ENCODE measurements around the gene CD164.
"Not testable (repeated sequence)": the region's sequence is repeated elsewhere in the genome, so short reads cannot be mapped to it uniquely, and the experiment has no call there.

CD164 gene

DNA sequence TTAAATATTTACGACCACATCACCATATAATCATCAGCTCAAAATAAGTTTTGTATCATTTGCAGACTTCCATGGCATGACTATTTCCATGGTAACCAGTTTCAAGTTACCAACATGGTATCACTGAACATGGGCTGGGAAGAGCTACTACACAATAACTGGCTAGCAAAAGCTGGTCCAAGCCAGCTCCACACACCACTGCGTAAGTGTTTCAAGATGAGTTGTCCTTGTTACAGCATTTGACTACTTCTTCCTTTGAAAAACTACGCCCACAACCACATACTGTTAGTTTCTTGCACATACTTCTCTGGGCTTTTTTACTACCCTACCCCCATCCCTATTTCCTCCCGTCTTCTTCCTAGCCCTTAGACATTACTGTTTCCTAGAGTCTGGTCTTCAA is 8.5 kb downstream of the CD164 start:
- no peak for DNase-seq

DNA sequence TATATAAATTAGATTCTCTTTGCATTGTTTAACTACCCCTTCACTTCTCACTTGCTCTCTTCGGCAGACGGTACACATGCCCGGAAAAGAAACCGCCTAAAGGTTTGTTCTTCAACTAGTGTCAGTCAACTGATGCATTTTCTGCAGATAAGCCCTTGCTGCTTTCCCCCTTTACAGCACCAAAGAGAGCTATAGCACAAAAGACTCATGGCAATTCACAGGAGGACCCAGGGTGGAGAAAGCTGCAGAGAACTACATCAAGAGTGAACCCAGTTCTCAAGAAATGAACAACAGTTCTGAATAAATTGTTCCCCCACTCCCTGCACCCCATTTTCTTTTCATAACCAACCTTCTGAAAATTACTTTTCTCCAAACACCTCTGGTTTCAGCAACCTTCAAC is 8.9 kb downstream of the CD164 start:
- no peak for DNase-seq

DNA sequence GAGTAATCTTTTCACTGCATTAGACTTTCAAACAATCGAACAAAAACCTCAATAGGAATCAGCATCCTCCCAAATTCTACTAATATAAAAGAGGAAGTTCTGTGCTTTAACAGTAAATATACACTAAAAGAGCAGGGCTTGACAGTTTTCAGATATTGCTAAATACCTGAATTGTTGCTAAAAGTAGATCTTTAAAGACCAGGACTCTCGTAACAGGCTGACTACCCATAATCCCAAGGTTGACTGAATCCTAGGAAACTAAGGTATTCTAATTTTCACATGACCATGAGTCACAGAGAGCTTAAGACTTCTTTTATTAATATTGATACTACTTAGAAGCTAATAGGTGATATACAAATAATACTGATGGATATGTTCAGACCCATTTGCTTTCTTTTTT is 10.1 kb downstream of the CD164 start:
- DNase-seq: no peak

DNA sequence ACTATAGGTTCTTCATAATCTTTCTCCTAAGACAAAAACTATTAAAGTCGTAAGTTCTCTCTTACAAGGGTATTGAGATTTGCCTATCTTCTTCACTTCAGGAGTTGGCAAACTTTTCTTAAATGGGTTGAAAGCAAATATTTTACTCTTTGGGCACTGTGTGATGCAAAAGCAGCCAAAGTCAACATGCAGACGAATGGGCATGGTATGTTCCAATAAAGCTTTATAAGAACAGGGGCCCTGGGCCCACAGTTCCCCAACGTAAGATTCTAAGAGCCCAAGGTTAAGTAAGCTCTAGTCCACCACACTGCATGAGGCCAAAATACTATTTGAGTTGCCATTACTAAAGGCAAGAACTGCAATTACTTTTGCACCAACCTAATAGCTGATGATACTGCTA is 11.5 kb downstream of the CD164 start:
- DNase-seq: no peak

DNA sequence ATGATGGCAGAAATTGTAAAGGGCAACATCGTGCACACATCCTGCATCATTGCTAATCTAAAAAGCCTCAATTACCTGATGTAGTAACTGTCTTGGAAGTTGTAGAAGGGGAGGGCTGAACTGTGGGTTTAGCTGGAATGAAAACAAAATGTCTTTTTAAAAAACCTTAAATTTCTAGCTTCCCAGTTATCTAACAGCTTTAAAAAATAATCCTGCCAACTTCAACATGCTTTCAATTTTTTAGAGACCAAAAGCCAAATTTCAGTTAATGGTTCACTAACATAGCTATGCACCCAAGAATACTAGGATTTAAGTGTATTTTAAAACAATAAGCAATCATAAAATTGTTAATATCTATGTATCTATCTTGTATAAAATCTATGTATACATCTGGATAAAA is 11.9 kb downstream of the CD164 start:
- DNase-seq: no peak

DNA sequence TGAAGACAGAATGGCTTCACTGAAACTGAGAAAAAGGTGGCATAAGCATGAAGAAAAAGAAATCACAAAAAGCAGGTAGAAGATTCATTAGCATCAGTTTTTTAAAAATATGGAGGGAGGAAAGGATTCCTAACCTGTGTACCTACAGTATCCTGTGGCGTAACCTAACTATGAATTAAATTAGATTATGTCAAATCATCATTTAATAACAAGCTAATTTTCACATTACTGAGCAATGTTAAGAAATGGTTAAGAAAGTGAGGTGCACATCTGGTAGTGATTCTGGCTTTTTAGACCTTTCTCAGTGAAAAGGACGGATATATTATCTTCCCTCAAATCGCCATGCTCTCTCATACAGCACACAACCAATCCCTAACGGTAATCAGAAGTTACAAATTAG is 12.5 kb downstream of the CD164 start:
- DNase-seq: no peak

DNA sequence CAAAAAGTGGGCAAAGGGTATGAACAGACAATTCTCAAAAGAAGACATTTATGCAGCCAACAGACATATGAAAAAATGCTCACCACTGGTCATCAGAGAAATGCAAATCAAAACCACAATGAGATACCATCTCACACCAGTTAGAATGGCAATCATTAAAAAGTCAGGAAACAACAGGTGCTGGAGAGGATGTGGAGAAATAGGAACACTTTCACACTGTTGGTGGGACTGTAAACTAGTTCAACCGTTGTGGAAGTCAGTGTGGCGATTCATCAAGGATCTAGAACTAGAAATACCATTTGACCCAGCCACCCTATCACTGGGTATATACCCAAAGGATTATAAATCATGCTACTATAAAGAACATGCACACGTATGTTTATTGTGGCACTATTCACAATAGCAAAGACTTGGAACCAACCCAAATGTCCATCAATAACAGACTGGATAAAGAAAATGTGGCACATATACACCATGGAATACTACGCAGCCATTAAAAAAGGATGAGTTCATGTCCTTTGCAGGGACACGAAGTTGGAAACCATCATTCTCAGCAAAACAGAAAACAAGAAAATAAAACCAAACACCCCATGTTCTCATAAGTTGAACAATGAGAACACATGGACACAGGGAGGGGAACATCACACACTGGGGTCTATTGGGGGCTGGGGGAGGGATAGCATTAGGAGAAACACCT is 17.7 kb downstream of the CD164 start:
- DNase-seq: not testable (repeated sequence)

DNA sequence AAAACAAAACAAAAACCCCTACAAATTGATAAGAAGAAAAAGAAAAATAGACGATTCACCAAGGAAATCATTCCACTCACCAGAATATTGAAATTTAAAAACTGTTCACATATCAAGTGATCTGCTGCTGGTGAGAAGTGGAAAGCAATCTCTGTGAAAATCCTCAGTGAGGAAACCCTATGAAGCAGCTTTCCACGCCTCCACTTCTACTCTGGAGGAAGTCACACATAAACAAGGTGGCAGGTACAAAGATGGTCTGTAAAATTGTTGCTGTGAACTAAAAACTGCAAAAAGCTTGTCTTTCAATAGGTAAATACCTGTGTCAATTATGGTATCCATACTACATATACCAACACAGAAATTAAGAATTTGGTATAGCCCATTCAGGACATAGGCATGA is 18.5 kb downstream of the CD164 start:
- DNase-seq: no peak

DNA sequence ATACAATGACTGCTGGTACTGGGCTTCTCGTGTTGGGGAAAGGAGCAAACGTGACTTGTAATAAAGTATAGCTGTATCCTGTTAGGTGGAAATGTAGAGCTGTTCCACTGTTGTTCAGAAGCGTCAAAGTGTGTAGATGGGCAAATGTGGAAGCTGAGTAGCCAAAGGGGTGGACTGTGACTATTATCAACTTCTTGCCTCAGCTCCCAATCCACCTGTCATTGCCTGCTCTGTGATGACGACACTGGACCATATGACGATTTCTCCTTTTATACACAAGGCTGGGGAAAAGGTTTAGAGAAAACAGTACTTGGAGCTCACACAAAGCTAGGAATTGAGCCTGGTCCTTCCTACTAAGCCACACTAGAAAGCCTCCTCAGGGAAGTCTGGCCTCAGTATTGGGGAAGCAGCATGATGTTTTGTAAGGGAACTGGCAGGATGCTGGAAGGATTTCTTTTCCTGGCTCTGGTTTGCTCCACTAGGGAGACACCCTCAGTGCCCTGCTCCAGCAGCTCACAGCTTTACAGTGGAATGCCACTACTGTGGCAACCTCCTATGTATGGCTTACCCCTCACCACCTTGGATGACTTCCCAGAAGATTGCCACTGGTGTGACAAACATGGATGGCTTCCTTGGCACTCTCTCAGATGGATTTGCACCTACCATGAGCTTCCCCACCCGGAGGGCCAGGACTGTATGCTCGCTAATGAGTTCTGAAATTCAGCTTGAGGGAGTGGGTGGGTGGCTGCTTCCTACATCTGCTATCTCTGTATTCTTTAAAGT is 20.0 kb downstream of the CD164 start:
- DNase-seq: no peak

DNA sequence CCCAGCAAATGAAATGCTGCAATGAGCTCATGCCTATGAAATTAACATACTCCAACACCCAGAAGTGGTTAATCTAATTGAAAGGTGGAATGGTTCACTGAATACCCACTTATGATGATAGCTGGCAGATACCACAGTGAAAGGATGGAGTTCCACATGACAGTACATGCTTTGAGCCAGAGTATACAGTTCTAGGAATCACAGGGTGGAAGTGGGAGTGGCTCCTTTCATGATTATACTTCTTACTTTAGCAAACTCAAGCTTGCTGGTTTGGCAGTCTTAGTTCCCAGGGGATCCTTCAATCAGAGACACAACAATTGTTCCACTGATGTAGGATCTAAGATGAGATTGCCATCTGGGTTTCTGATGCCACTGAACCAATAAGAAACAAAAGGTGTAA is 21.5 kb downstream of the CD164 start:
- no peak for DNase-seq

DNA sequence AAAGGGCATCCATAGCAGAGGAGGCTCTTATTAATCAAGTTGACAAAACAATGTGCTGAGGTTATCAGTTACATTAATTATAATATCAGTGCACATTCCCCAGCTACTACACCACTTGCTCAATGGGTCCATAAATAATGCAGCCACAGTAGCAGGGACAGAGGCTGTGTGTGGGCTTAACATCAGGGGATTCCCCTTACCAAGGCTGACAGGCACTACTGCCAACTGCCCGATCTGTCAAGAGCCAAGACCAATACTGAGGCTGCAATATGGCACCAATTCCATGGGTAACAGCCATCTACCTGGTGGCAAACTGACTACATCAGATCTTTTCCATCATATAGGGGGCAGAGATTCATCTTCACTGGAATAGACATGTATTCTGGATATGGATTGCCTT is 22.0 kb downstream of the CD164 start:
- no peak for DNase-seq

DNA sequence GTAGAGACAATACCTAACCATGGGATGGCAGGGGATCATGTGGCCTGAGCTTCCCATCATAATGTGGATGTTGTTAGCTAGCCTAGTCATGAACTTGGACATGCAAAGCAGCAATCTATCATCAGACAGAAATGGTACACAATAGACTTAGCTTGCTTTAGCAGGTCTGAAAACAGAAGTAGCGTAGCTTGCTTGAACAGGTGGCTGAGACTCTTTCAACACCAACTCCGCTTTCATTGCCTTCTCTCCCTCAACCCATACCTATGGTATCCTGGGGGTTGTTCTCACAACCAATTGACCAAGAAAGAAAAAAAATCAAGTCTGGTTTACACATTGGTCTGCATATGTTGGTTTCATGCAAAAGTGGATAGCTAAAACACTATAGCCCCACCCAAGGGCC is 23.0 kb downstream of the CD164 start:
- DNase-seq: no peak

DNA sequence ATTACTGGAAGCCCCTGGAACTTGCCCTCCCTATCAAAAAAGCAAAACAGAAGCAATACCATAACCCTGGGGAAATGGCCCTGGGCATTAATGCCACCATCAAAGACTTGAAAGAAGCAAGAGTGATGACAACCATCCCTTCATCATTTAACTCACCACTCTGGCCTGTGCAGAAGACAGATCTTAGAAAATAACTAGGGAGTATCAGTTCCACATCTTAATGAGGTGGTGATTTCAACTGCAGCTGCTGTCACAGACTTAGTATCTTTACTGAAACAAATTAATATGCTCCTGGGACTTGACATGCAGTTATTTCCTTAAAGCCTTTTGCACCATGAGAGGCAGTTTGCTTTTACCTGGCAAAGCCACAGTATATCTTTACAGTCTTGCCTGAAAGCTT is 24.1 kb downstream of the CD164 start:
- no peak for DNase-seq

DNA sequence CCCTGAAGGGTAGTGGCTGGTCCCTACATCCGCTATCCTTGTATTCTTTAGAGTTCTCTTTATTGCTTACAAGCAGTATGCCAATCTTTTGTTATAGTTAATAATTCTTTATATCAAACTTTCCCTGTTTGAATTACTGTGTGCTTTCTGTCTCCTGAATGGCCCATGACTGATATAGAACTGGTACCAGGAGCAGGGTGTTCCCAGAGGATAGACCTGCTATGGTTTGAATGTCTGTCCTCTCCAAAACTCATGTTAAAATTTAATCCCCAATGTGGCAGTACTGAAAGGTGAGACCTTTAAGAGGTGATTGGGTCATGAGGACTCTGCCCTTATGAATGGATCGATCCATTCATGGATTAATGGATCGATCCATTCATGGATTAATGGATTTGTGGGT is 26.0 kb downstream of the CD164 start:
- no peak for DNase-seq

DNA sequence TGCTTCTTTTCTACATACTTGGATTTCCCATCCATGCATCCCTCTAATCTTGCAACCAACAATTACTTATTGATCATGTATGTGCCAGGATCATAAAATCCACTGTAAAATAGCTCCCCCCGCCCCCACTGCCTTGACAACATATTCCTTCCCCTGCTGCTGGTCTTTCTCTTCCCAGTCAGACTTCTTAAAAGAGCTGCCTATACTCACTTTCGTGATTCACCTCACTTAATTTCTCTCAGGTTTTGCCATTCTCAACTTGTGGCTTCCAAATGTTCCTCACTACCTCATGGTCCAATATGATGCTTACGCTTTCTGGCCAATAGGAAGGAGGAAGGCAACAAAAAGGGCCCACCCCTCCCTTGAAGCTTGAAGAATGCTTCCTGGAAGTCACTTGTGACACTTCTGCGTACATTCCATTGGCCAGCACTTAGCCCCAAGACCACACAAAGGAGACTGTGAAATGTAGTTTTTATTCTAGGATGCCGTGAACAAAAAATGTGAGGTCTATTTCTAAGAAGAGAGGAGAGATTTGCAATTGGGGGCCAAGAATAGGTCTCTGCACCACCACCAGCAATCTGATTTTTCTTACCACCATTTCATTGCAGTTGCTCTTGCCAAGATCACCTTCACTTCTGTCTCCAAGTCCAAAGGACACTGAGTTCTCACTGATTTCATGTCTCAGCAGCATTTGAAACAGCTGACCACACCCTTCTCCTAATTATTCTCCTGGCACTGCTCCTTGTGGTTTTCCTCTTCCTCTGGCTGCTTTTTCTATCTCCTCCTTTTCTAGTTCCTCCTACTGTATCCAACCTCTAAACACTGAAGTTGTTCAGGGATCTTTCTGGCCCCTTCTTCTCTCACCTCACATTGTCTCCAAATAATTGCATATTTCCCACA is 30.8 kb downstream of the CD164 start:
- DNase-seq: no peak

DNA sequence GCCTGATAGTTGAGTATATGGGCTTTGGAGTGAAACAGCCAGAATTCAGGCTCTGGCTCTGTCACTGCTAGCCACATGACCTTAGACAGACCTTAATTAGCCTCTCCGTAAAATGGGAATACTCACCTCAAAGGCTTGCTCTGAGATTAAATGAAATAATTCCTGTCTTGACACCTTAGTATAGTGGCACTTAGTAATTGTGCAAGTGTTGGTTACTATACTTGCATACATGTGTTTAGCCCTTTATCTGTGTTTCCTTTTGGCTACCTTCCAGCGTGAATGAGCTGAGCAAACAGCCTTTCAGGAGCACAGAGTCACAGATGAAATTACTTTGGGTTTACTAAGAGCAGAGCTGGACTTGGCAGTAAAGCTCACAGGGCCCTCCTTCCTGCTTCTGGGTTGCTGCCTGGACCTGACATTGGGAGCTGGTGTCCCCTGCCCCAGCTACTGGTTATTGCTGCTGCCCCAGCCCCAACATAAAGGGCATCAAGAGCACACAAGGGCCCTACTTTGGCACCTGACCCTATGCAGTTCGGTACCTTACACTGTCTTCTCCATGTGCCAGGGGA is 32.8 kb downstream of the CD164 start:
- DNase-seq: no peak

DNA sequence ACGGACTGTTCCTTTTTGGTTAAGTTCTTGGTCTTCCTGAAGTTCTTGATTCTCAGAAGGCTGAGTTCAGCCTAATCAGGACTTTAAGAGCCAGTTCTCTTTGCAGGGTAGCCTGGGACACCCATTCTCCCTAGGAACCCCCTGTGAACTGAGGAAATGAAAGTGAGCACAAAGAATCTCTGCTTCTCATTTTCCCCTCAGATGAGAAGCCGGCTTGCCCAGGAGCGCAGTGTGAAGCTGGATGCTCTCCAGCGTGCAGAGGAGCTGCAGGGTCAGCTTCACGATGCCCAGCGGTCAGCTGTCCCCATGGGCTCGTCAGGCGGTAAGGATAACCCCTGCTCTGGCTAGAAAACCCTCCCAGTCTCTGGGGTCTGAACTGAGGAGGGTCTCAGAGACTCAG is 34.0 kb downstream of the CD164 start:
- no peak for DNase-seq

DNA sequence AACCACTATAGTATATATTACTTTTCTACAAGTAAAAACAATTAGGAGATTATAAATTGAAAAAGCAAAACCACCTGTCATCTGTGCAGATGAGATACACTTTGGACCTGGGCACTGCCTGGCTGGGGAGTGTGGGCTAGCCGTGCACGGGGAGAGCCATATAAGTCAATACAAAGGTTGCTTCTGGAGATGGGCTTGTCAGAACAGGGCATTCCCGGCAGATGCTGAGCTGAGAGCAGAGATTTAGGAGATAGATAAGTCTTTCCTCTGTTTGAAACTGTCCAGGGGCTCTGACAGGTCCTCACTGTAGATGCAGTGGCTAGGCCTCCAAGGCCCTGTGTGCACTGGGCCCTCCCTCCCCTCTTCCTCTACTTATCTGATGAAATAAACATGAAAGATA is 34.5 kb downstream of the CD164 start:
- DNase-seq: no peak

DNA sequence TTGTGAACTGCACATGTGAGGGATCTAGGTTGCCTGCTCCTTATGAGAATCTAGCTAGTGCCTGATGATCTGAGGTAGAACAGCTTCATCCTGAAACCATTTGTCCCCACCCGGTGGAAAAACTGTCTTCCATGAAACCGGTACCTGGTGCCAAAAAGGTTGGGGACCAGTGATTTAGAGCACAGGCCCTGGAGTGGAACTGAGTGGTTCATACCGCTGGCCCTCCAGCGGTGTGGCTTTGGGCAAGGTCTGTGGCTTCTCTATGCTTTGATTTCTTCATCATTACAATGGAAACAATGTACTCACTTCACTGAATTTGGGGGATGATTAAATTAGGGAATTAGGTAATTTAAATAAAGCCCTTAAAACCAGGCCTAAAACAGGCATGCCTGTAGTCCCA is 36.3 kb downstream of the CD164 start:
- DNase-seq: no peak

DNA sequence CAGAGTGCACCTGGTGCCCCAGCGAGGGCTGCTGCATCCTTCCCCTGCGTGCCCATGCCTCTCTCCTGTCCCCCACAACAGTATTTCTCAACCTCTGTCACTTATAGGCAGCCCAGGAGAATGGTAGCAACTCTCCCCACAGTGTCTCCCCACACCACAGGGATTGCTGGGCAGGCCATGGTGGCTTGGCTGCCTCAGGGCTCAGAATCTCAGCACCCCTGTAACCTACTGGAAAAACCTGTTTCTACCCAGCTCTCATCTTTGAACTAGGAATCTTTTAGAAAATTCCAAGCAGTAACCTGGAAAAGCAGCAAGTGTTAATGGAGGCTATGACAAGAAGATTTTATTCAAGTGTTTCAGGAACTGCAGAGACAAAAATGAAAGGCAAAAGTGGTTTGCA is 38.0 kb downstream of the CD164 start:
- no peak for DNase-seq

DNA sequence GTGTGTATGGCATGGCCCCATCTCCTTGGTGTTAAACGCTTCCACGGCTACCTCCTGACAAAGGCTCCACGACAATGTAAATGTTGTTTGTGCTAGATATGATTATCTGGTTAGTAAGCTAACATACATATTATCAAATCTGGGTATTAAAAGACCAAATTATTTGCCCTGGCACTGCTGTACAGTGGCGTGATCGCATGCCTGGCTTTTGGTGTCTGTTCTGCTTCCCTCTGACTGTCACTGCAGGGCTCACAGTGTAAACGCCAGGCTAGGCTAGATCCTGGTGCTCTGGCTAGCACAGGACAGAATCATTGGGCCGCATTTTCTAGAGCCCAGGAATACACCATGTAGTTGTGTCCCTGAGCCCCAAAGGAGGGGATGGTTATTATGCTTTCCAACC is 38.7 kb downstream of the CD164 start:
- no peak for DNase-seq

DNA sequence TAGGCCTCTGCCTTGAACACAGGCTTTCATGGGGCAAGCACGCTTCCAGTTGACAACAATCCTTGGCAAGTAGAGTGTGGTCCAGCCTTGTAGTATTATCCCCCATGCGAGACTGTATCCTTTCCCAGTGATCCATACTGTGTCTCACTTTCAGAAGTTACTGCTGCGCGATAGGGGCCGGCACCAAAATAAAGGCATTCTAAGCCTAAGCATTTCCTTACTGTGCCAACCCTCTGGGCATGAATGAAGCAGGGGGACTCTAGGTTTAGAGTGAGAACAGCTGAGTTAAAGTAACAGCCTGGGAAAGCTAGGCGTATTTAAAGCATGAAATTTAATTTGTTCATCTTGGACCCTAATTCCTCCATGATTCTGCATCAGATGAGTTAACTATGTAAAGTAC is 39.4 kb downstream of the CD164 start:
- no peak for DNase-seq

DNA sequence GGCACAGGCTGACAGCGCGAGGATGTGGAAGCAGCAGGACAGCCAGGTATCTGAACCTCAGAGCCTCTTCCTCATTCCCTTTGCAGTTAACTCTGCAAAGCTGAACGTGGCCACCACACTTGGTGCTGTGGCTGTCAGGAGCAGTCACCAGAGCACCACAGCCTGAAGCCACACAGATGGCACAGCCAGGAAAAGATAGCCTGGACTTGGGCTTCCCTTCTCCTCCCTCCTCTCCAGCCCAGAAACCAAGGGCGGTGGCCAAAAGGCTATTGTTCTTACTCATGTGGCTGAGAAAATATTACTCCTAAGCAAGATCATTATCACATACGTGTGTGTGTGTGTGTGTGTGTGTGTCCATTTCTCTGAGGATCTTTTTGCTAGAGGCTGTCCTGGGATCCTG is 39.8 kb downstream of the CD164 start:
- DNase-seq: no peak

DNA sequence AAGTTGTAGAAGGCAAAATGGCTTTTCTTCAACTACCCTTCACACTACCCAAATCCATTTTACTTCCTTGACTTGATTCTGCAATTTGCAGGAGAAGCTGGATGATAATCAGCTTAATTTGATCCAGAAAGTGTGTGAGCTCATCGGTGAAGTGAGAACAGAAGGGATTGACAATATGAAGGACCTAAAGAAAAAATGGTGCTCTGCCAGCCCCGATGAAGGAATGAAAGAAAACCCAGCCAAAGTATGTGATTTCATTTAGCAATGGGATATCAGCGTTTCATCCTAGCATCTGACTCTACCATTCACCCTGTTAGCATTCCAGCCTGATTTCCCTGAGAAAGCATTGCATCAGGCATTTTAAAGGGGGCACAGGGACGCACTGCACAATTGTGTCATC is 41.5 kb downstream of the CD164 start:
- no peak for DNase-seq
